Measurements from ENCODE around the gene TMEM126A. TPM values are rescaled to one million over a fixed set of nuclear protein-coding genes. Genes with fewer than 3 reads are reported as not detected.
A peak's percentile ranks its signal among the peaks of the same experiment; 100 is the strongest.

TMEM126A gene
- total RNA-seq, 1 donor, result 34.4 TPM

GRCh38 chr11:85627332-85627997 is 20.3 kb upstream of the TMEM126A start, which contains the start of gene DLG2:
Gene DLG2, minus strand, starts transcription at chr11:85627344.
- Histone ChIP-seq H3K27ac (ENCODE audit: low read depth, low read length) (peak within 1 kb of the TSS; percentile 52), H4K20me1 (ENCODE audit: insufficient read depth, low read length) (no peaks in the 10 kb centered on the region), H3K79me2 (ENCODE audit: insufficient read depth, low read length) (peaks cover 39% of the 10 kb centered on the region), H3K9me3 (ENCODE audit: low read depth, low read length) (no peaks in the 10 kb centered on the region), H3K4me2 (ENCODE audit: insufficient read depth, low read length) (peak within 1 kb of the TSS; percentile 94), H3K27me3 (ENCODE audit: insufficient read depth, low read length) (no peaks in the 10 kb centered on the region), H3K36me3 (ENCODE audit: insufficient read depth, low read length) (peaks cover 4% of the 10 kb centered on the region), H3K4me1 (ENCODE audit: insufficient read depth, low read length) (peaks cover 14% of the 10 kb centered on the region), H2AFZ (ENCODE audit: low read length) (peak within 1 kb of the TSS; percentile 97), H3K4me3 (ENCODE audit: insufficient read depth, low read length) (peak within 1 kb of the TSS; percentile 75)
- DNase-seq (ENCODE audit: insufficient read length, low spot score, missing footprints), result no peak
- TF ChIP-seq, protein P1, sequence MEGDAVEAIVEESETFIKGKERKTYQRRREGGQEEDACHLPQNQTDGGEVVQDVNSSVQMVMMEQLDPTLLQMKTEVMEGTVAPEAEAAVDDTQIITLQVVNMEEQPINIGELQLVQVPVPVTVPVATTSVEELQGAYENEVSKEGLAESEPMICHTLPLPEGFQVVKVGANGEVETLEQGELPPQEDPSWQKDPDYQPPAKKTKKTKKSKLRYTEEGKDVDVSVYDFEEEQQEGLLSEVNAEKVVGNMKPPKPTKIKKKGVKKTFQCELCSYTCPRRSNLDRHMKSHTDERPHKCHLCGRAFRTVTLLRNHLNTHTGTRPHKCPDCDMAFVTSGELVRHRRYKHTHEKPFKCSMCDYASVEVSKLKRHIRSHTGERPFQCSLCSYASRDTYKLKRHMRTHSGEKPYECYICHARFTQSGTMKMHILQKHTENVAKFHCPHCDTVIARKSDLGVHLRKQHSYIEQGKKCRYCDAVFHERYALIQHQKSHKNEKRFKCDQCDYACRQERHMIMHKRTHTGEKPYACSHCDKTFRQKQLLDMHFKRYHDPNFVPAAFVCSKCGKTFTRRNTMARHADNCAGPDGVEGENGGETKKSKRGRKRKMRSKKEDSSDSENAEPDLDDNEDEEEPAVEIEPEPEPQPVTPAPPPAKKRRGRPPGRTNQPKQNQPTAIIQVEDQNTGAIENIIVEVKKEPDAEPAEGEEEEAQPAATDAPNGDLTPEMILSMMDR (IDR thresholded peaks at IDR 0.05; ENCODE audit: extremely low read depth, low read depth, low read length), result no peak

GRCh38 chr11:85627998-85628770 is 19.6 kb upstream of the TMEM126A start, which contains the start of gene TMEM126B:
Gene TMEM126B, plus strand, starts transcription at chr11:85628593. Its CDS starts 15 bp downstream, at chr11:85628608.
- Histone ChIP-seq H4K20me1 (ENCODE audit: insufficient read depth, low read length) (no peaks in the 10 kb centered on the region), H2AFZ (ENCODE audit: low read length) (peak within 1 kb of the TSS; percentile 97), H3K4me3 (ENCODE audit: insufficient read depth, low read length) (peak within 1 kb of the TSS; percentile 75), H3K79me2 (ENCODE audit: insufficient read depth, low read length) (peaks cover 39% of the 10 kb centered on the region), H3K27ac (ENCODE audit: low read depth, low read length) (peak within 1 kb of the TSS; percentile 52), H3K9me3 (ENCODE audit: low read depth, low read length) (no peaks in the 10 kb centered on the region), H3K27me3 (ENCODE audit: insufficient read depth, low read length) (no peaks in the 10 kb centered on the region), H3K4me2 (ENCODE audit: insufficient read depth, low read length) (peak within 1 kb of the TSS; percentile 94), H3K36me3 (ENCODE audit: insufficient read depth, low read length) (peaks cover 4% of the 10 kb centered on the region), H3K4me1 (ENCODE audit: insufficient read depth, low read length) (peaks cover 14% of the 10 kb centered on the region)
- peak; percentile 88 for DNase-seq (ENCODE audit: insufficient read length, low spot score, missing footprints)
- TF ChIP-seq, protein P1 (IDR thresholded peaks at IDR 0.05; ENCODE audit: extremely low read depth, low read depth, low read length), result no peak

DNA sequence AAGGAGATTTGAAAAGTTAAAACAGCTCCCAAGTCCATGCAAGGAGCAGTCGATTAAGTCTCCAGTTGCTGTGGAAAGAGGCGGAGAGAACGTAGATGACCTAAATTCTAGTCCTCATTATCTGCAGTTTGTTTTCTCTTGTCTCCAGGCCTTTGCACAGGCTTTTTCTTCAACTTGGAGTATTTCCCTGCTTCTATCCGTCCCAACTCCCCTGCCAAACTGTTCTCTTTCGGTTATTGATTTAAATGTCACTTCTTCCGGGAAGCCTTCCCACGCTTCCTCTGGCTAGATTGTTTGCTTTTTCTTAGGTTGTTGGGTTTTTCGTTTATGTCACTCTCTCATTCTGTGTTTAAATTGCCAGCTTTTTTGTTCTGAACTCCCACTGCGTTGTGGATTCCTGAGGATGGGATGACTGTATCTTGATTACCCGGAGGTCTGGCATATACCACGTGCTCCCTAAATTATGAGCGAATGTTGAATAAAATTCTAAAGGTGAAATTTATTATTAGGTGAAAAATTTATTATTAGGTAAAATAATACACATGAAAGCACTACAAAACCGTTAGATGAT is 18.9 kb upstream of the TMEM126A start:
- Histone ChIP-seq H3K9me3 (ENCODE audit: low read depth, low read length) (no peaks in the 10 kb centered on the region), H3K4me1 (ENCODE audit: insufficient read depth, low read length) (peaks cover 14% of the 10 kb centered on the region), H2AFZ (ENCODE audit: low read length) (peak overlapping the region; percentile 78), H4K20me1 (ENCODE audit: insufficient read depth, low read length) (no peaks in the 10 kb centered on the region), H3K27me3 (ENCODE audit: insufficient read depth, low read length) (no peaks in the 10 kb centered on the region), H3K4me2 (ENCODE audit: insufficient read depth, low read length) (peak overlapping the region; percentile 89), H3K27ac (ENCODE audit: low read depth, low read length) (peak overlapping the region; percentile 33), H3K79me2 (ENCODE audit: insufficient read depth, low read length) (peaks cover 39% of the 10 kb centered on the region), H3K36me3 (ENCODE audit: insufficient read depth, low read length) (peaks cover 4% of the 10 kb centered on the region), H3K4me3 (ENCODE audit: insufficient read depth, low read length) (peak overlapping the region; percentile 75)
- TF ChIP-seq, protein P1 (IDR thresholded peaks at IDR 0.05; ENCODE audit: extremely low read depth, low read depth, low read length), result no peak
- DNase-seq (ENCODE audit: insufficient read length, low spot score, missing footprints), result no peak

Measured in osteoblast (primary cell).